WI38 (cell line): Measurements from ENCODE around the gene ARHGAP12.
A peak's percentile ranks its signal among the peaks of the same experiment; 100 is the strongest.

Experiments used
- H3K4me3 ChIP-seq: 2 replicates; pipeline ENCODE4 v1.5.1; 2011; ENCODE audit warnings: low read depth, mild to moderate bottlenecking, control low read depth, low read length
- CTCF ChIP-seq: IDR thresholded peaks from 2 replicates; pipeline ENCODE4 v1.5.1; 2012; ENCODE audit warnings: low read depth, mild to moderate bottlenecking, control low read depth, low read length

The ARHGAP12 gene

GRCh38 chr10:31873724-31874123 lies 54.9 kb downstream of the ARHGAP12 start:
- TF ChIP-seq CTCF, result no peak
- no peak overlapping the region for H3K4me3 ChIP-seq

- H3K4me3 ChIP-seq, result no peak overlapping the region
- no peak for TF ChIP-seq CTCF
Observed at GRCh38 chr10:31871266-31872065, 57.2 kb downstream of the ARHGAP12 start.

- no peak for TF ChIP-seq CTCF
Observed at GRCh38 chr10:31867646-31868045, 61.0 kb downstream of the ARHGAP12 start.

GRCh38 chr10:31866118-31866670 lies 62.4 kb downstream of the ARHGAP12 start:
- no peak for TF ChIP-seq CTCF
- no peak overlapping the region for H3K4me3 ChIP-seq

More at GRCh38 chr10:31867646-31868045, 61.0 kb downstream of the ARHGAP12 start:
- no peak overlapping the region for H3K4me3 ChIP-seq

- TF ChIP-seq CTCF, result no peak
- peak overlapping the region; percentile 14 for H3K4me3 ChIP-seq
Observed at GRCh38 chr10:31864834-31865518, 63.7 kb downstream of the ARHGAP12 start.

GRCh38 chr10:31855033-31855432 lies 73.6 kb downstream of the ARHGAP12 start:
- no peak overlapping the region for H3K4me3 ChIP-seq
- TF ChIP-seq CTCF, result no peak

GRCh38 chr10:31853629-31854028 lies 75.0 kb downstream of the ARHGAP12 start:
- H3K4me3 ChIP-seq, result no peak overlapping the region
- TF ChIP-seq CTCF, result no peak
